Measurements from ENCODE around the gene ECSCR. TPM values are rescaled to one million over a fixed set of nuclear protein-coding genes. Genes with fewer than 3 reads are reported as not detected.
"Not testable (repeated sequence)": the region's sequence is repeated elsewhere in the genome, so short reads cannot be mapped to it uniquely, and the experiment has no call there.

Gene ECSCR, protein sequence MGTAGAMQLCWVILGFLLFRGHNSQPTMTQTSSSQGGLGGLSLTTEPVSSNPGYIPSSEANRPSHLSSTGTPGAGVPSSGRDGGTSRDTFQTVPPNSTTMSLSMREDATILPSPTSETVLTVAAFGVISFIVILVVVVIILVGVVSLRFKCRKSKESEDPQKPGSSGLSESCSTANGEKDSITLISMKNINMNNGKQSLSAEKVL
- polyA plus RNA-seq (ENCODE audit: insufficient read length in 4 of 4), result 10 to 100 TPM; 20.3 to 30.4 (median 23.9) TPM

- no peak for DNase-seq (ENCODE audit: low read depth in 4 of 4, low spot score in 2 of 4)
These were observed at the start of gene ECSCR for GRCh38 chr5:139462586-139463276. Gene ECSCR, minus strand, starts transcription at chr5:139462743. Its CDS starts 73 bp downstream, at chr5:139462670.

- not testable (repeated sequence) for DNase-seq (ENCODE audit: low read depth in 4 of 4, low spot score in 2 of 4)
These were observed 42.2 kb upstream of the ECSCR start for GRCh38 chr5:139504722-139505121.

- not testable (repeated sequence) for DNase-seq (ENCODE audit: low read depth in 4 of 4, low spot score in 2 of 4)
These were observed 41.3 kb upstream of the ECSCR start for GRCh38 chr5:139503879-139504278.

DNA sequence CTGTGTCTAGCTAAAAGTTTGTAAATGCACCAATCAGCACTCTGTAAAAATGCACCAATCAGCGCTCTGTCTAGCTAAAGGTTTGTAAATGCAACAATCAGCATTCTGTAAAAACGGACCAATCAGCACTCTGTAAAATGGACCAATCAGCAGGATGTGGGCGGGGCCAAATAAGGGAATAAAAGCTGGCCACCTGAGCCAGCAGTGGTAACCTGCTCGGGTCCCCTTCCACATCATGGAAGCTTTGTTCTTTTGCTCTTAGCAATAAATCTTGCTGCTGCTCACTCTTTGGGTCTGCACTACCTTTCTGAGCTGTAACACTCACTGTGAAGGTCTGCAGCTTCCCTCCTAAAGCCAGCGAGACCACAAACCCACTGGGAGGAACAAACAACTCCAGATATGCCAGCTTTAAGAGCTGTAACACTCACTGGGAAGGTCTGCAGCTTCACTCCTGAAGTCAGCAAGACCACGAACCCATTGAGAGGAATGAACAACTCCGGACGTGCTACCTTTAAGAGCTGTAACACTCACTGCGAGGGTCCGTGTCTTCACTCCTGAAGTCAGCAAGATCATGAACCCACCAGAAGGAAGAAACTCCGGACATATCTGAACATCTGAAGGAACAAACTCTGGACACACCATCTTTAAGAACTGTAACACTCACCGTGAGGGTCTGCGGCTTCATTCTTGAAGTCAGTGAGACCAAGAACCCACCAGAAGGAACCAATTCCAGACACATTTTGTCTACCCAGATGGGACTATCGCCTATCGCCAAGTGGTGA lies 40.7 kb upstream of the ECSCR start:
- not testable (repeated sequence) for DNase-seq (ENCODE audit: low read depth in 4 of 4, low spot score in 2 of 4)

DNA sequence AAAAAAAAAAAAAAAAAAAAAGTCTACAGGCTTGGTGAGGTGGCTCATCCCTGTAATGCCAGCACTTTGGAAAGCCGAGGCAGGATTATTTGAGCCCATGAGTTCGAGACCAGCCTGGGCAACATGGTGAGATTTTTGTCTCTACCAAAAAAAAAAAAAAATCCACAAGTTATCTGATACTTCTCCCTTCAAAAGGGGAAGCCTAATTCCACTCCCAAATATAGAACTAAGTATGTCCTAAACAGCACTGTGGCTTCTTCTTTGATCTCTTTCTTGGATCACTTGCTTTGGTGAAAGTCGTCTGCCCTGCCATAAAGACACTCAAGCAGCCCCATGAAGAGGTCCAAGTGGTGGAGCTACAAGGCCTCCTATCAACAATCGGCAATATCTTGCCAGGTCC lies 38.8 kb upstream of the ECSCR start:
- DNase-seq (ENCODE audit: low read depth in 4 of 4, low spot score in 2 of 4), result no peak

- no peak for DNase-seq (ENCODE audit: low read depth in 4 of 4, low spot score in 2 of 4)
These were observed 33.3 kb upstream of the ECSCR start for GRCh38 chr5:139495638-139496435.

GRCh38 chr5:139494832-139495231 lies 32.3 kb upstream of the ECSCR start:
- no peak for DNase-seq (ENCODE audit: low read depth in 4 of 4, low spot score in 2 of 4)

DNA sequence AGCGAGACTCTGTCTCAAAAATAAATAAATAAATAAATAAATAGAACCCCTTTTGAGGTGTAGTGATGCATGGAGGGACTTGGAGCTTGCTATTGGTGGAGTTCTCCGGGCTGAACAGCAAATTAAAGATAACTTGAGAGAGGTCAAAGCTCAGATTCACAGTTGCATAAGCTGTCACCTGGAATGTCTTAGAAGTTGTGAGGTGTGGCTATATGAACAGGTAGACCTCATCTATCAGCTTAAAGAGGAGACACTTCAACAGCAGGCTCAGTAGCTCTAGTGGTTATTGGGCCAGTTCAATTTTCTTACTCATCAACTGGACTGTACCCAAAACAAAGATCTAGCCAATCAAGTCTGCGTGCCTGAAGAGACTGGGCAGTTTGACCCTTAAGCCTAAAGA lies 31.7 kb upstream of the ECSCR start:
- no peak for DNase-seq (ENCODE audit: low read depth in 4 of 4, low spot score in 2 of 4)

- DNase-seq (ENCODE audit: low read depth in 4 of 4, low spot score in 2 of 4), result no peak
These were observed 30.2 kb upstream of the ECSCR start for GRCh38 chr5:139492700-139493192.

GRCh38 chr5:139488260-139488659 lies 25.7 kb upstream of the ECSCR start:
- no peak for DNase-seq (ENCODE audit: low read depth in 4 of 4, low spot score in 2 of 4)

DNA sequence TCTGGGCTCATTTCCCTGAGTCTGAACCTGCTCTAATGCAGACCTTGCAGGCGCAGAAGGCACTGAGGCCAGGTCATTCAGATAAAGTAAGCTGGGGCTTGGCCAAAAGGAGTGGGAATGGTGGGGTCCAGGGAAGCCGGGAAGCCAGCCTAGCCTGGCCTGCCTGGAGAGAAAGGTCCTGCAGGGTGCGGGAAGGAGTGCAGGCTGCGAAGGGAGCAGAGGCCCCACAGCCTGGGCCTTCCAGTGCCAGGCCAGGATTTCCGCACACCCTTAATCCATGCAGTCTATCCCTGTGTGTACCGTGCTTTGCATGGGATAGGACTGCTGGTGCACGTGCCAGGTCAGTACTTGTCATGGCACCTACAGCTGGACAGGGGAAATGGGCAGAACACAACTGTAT lies 23.7 kb upstream of the ECSCR start:
- DNase-seq (ENCODE audit: low read depth in 4 of 4, low spot score in 2 of 4), result no peak

GRCh38 chr5:139482890-139483208 lies 20.3 kb upstream of the ECSCR start:
- not testable (repeated sequence) for DNase-seq (ENCODE audit: low read depth in 4 of 4, low spot score in 2 of 4)

- peak in 3 of 4 donors; percentile 46 to 79 (median 60) for DNase-seq (ENCODE audit: low read depth in 4 of 4, low spot score in 2 of 4)
These were observed 19.7 kb upstream of the ECSCR start, which contains the start of gene STING1 for GRCh38 chr5:139482050-139482889. Gene STING1, minus strand, starts transcription at chr5:139482758. Its CDS starts 1,054 bp downstream, at chr5:139481704.

DNA sequence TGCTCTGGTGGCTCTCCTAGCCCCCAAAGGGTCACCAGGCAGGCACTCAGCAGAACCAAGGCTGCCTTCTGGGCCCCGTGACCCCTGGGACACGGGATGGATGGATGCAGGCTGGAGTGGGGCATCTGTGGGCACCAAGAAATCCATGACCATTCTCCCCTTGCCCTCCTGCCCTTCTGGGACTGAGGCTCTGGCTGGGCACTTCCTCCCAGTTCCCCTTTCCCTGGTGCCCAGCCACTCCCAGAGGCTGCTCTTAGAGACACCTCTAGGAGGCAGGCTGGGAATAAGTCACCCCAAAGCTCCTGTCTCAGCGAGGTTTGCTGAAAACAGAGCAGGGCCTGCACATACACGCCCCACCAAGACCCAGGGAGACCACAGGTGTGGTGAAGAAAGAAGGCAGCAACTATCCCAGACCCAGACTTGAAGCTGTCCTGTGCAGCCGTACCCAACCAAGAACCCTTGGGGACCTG lies 19.1 kb upstream of the ECSCR start:
- DNase-seq (ENCODE audit: low read depth in 4 of 4, low spot score in 2 of 4), result no peak

DNA sequence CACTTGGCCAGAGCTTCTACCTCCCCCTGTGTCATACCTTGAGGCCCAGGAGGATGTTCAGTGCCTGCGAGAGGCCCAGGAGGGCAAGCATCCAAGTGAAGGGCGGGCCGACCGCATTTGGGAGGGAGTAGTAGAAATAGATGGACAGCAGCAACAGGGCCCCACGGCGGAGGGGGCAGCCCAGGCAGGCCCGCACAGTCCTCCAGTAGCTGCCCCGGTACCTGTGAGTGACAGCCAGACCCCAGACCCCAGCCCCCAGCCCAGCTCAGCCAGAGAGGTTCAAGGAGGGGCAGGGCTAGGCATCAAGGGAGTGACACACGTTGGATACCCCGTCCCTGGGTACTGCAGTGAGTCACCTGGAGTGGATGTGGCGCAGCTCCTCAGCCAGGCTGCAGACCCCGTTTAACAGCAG lies 18.6 kb upstream of the ECSCR start:
- no peak for DNase-seq (ENCODE audit: low read depth in 4 of 4, low spot score in 2 of 4)

DNA sequence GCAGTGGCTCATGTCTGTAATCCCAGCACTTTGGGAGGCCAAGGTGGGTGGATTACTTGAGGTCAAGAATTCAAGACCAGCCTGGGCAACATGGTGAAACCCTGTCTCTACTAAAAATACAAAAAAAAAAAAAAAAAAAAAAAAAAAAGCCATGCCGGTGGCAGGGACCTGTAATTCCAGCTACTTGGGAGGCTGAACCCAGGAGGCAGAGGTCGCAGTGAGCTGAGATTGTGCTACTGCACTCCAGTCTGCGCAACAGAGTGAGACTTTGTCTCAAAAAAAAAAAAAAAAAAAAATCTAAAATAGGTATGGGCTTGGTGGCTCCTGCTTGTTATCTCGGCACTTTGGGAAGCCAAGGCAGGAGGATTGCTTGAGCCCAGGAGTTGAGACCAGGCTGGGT lies 17.2 kb upstream of the ECSCR start:
- not testable (repeated sequence) for DNase-seq (ENCODE audit: low read depth in 4 of 4, low spot score in 2 of 4)

- not testable (repeated sequence) for DNase-seq (ENCODE audit: low read depth in 4 of 4, low spot score in 2 of 4)
These were observed 16.3 kb upstream of the ECSCR start for GRCh38 chr5:139478657-139479423.

- no peak for DNase-seq (ENCODE audit: low read depth in 4 of 4, low spot score in 2 of 4)
These were observed 13.5 kb upstream of the ECSCR start for GRCh38 chr5:139475865-139476617.
